C4-2B (cell line): ENCODE measurements around the gene SCAMP3.
"Not testable (repeated sequence)": the region's sequence is repeated elsewhere in the genome, so short reads cannot be mapped to it uniquely, and the experiment has no call there.

Experiments
- ZFX ChIP-seq: fragments of 450-650 bp; IDR thresholded peaks from 2 replicates; pipeline ENCODE4 v1.6.1; 2017
- TF ChIP-seq, protein P1 (sequence below): fragments of 450-650 bp; conservative IDR thresholded peaks from 2 replicates; pipeline ENCODE4 v1.5.1; 2017; ENCODE audit warnings: mild to moderate bottlenecking

DNA sequence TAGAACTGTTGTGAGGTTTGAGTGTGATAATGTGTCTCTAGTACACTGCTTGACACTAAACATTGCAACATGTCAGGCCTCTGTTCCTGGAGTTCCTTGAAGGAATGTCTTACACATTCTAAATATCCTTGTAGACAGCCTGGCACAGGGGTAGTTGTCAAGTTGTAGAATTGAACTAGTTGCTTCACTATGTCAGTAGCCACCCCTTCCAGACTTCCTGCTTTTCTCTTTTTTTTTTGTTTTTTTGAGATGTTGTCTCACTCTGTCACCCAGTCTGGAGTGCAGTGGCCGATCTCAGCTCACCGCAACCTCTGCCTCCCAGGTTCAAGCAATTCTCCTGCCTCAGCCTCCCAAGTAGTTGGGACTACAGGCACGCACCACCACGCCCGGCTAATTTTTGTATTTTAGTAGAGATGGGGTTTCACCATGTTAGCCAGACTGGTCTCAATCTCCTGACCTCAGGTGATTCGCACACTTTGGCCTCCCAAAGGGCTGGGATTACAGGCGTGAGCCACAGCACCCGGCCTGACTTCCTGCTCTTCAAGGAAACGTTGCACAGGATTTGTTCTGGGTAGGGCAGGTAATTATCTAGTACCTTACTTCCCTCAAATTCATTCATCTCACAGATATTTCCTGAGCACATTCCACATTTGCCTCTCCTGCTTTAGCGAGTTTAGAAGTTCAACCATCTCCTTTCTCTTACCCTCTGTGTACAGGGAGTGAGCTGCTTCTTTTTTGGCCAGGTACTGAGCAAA, 41.8 kb downstream of the SCAMP3 start:
- TF ChIP-seq, protein P1, sequence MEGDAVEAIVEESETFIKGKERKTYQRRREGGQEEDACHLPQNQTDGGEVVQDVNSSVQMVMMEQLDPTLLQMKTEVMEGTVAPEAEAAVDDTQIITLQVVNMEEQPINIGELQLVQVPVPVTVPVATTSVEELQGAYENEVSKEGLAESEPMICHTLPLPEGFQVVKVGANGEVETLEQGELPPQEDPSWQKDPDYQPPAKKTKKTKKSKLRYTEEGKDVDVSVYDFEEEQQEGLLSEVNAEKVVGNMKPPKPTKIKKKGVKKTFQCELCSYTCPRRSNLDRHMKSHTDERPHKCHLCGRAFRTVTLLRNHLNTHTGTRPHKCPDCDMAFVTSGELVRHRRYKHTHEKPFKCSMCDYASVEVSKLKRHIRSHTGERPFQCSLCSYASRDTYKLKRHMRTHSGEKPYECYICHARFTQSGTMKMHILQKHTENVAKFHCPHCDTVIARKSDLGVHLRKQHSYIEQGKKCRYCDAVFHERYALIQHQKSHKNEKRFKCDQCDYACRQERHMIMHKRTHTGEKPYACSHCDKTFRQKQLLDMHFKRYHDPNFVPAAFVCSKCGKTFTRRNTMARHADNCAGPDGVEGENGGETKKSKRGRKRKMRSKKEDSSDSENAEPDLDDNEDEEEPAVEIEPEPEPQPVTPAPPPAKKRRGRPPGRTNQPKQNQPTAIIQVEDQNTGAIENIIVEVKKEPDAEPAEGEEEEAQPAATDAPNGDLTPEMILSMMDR: not testable (repeated sequence)
- not testable (repeated sequence) for TF ChIP-seq ZFX
